IPS-NIHi7 (cell line): Measurements from ENCODE around the gene CCDC87.

ENCODE experiments used
- DNase-seq: peaks from one replicate; pipeline ENCODE4 v3.0.0; 2012; ENCODE audit warnings: mixed read lengths; ENCODE audit errors: extremely low spot score

Gene CCDC87

GRCh38 chr11:66580803-66581202 is 12.1 kb downstream of the CCDC87 start:
- no peak for DNase-seq

GRCh38 chr11:66579017-66579606 is 13.8 kb downstream of the CCDC87 start:
- DNase-seq: peak; percentile 95

GRCh38 chr11:66570850-66571180 is 22.0 kb downstream of the CCDC87 start:
- no peak for DNase-seq

GRCh38 chr11:66570079-66570849 is 22.6 kb downstream of the CCDC87 start:
- no peak for DNase-seq

GRCh38 chr11:66569076-66569475 is 23.8 kb downstream of the CCDC87 start:
- no peak for DNase-seq

GRCh38 chr11:66568124-66568916 is 24.5 kb downstream of the CCDC87 start, which contains the start of gene CTSF:
CTSF (minus strand) TSS chr11:66568606; CDS start chr11:66568486, 120 bp downstream.
- DNase-seq: peak; percentile 93

- no peak for DNase-seq
Measured at GRCh38 chr11:66567787-66568123, 25.1 kb downstream of the CCDC87 start.

GRCh38 chr11:66566221-66566620 is 26.6 kb downstream of the CCDC87 start:
- DNase-seq: no peak

GRCh38 chr11:66564984-66565383 is 27.9 kb downstream of the CCDC87 start:
- no peak for DNase-seq

- no peak for DNase-seq
Measured at GRCh38 chr11:66564538-66564937, 28.3 kb downstream of the CCDC87 start.

DNA sequence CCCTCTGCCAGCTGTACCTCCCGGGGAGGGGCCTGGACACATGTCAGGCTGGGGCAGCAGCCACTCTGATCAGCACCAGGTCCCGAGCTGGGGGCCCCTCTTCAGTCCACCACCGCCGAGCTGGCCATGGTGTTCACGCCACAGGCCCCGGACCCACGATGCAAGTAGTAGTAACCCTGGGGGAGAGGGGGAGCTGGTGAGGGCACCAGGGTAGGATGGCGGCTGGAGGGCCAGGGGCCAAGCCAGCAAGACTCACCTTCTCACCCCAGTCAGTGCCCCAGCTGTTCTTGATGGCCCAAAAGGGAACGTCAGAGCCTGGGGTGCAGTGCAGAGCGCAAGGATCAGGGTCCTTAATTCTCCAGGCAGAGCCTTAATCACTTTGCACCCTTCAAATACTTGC is 29.0 kb downstream of the CCDC87 start:
- no peak for DNase-seq

GRCh38 chr11:66562907-66563583 is 29.8 kb downstream of the CCDC87 start:
- no peak for DNase-seq

GRCh38 chr11:66562275-66562674 is 30.6 kb downstream of the CCDC87 start:
- no peak for DNase-seq

- DNase-seq: no peak
Measured at GRCh38 chr11:66561975-66562248, 31.0 kb downstream of the CCDC87 start.

GRCh38 chr11:66561178-66561974 is 31.5 kb downstream of the CCDC87 start:
- no peak for DNase-seq

GRCh38 chr11:66559866-66560676 is 32.8 kb downstream of the CCDC87 start:
- DNase-seq: no peak

- DNase-seq: peak; percentile 76
Measured at GRCh38 chr11:66559142-66559865, 33.6 kb downstream of the CCDC87 start.

GRCh38 chr11:66557733-66558326 is 35.0 kb downstream of the CCDC87 start:
- no peak for DNase-seq

DNA sequence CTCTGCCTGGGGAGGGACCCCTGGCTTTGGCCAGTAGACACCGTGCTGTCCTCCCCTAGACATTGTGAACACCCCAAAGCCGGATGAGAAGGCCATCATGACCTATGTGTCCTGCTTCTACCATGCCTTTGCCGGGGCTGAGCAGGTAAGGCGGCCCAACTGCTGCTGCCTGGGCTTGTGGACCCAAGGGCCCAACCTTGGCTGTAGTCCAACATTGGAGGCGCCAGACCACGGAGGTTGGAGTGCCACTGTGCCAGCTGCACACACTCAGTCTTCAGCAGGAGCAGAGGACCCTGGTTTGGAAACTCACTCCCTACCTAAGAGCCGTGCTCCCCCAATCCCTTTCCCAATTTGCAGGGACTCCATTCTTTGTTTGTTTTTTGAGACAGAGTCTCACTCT is 36.8 kb downstream of the CCDC87 start:
- no peak for DNase-seq

DNA sequence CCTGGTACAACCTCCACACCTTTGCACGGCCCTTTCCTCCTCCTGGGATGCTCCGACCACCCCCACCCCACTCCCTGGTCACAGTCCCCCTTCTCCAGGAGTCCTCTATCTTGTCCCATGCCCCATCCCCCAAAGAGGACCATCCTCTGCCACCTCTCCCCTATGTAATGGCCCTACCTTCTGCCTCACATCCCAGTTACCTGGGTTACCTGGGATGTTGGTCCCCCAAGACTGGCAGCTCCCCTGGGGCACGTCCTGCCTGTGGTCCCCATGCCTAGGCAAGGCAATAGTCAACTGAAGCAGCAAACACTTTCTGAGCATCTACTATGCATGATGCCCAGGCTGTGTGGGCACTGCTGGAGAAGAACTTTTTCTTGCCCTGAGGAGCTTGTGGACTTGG is 37.4 kb downstream of the CCDC87 start:
- no peak for DNase-seq
